ENCODE measurements around the gene MLANA. TPM values are rescaled to one million over a fixed set of nuclear protein-coding genes. Genes with fewer than 3 reads are reported as not detected.
A peak's percentile ranks its signal among the peaks of the same experiment; 100 is the strongest.

The MLANA gene
- total RNA-seq, 1 donor from 2014 or later: not detected

- H3K27ac ChIP-seq: no peak overlapping the region
- no peak for ATAC-seq
- no peak for DNase-seq
- no peak for TF ChIP-seq CTCF (IDR thresholded peaks at IDR 0.05)
- no peaks in the 10 kb centered on the region for H3K4me1 ChIP-seq
- peaks cover 6% of the 10 kb centered on the region for H3K36me3 ChIP-seq
- intact Hi-C loops (cut with DNase I): no loop called here
- no peaks in the 10 kb centered on the region for H3K9me3 ChIP-seq
- no peaks in the 10 kb centered on the region for H3K27me3 ChIP-seq
- no peak overlapping the region for H3K4me3 ChIP-seq
These were observed 50.5 kb downstream of the MLANA start for GRCh38 chr9:5941214-5941613.

- TF ChIP-seq CTCF (IDR thresholded peaks at IDR 0.05): no peak
These were observed 54.4 kb downstream of the MLANA start for GRCh38 chr9:5945112-5945511.

GRCh38 chr9:5947912-5948311 lies 57.2 kb downstream of the MLANA start:
- intact Hi-C loops (cut with DNase I): no loop called here
- Histone ChIP-seq H3K4me3 (no peak overlapping the region), H3K9me3 (no peaks in the 10 kb centered on the region), H3K36me3 (no peaks in the 10 kb centered on the region), H3K4me1 (no peaks in the 10 kb centered on the region), H3K27me3 (no peaks in the 10 kb centered on the region), H3K27ac (no peak overlapping the region)
- ATAC-seq: no peak
- DNase-seq: no peak
- no peak for TF ChIP-seq CTCF (IDR thresholded peaks at IDR 0.05)

More at GRCh38 chr9:5945112-5945511, 54.4 kb downstream of the MLANA start:
- Histone ChIP-seq H3K4me3 (no peak overlapping the region), H3K36me3 (no peaks in the 10 kb centered on the region), H3K27me3 (no peaks in the 10 kb centered on the region), H3K27ac (no peak overlapping the region), H3K9me3 (no peaks in the 10 kb centered on the region), H3K4me1 (no peaks in the 10 kb centered on the region)
- intact Hi-C loops (cut with DNase I): no loop called here
- ATAC-seq (no peak), DNase-seq (no peak)

- no peaks in the 10 kb centered on the region for H3K36me3 ChIP-seq
- H3K4me1 ChIP-seq: no peaks in the 10 kb centered on the region
- DNase-seq (no peak), ATAC-seq (peak; percentile 68)
- no peaks in the 10 kb centered on the region for H3K27me3 ChIP-seq
- H3K9me3 ChIP-seq: no peaks in the 10 kb centered on the region
- H3K27ac ChIP-seq: no peak overlapping the region
- H3K4me3 ChIP-seq: no peak overlapping the region
- intact Hi-C loops (cut with DNase I): no loop called here
- TF ChIP-seq CTCF (IDR thresholded peaks at IDR 0.05): no peak
These were observed 58.5 kb downstream of the MLANA start for GRCh38 chr9:5949103-5949699.

GRCh38 chr9:5950261-5950660 lies 59.6 kb downstream of the MLANA start:
- H3K27me3 ChIP-seq: no peaks in the 10 kb centered on the region
- intact Hi-C loops (cut with DNase I): no loop called here
- H3K36me3 ChIP-seq: no peaks in the 10 kb centered on the region
- H3K4me3 ChIP-seq: no peak overlapping the region
- H3K27ac ChIP-seq: no peak overlapping the region
- no peak for DNase-seq
- no peaks in the 10 kb centered on the region for H3K9me3 ChIP-seq
- H3K4me1 ChIP-seq: no peaks in the 10 kb centered on the region
- no peak for ATAC-seq
- TF ChIP-seq CTCF (IDR thresholded peaks at IDR 0.05): no peak

GRCh38 chr9:5951686-5952211 lies 61.1 kb downstream of the MLANA start:
- Histone ChIP-seq H3K36me3 (no peaks in the 10 kb centered on the region), H3K9me3 (no peaks in the 10 kb centered on the region), H3K4me1 (no peaks in the 10 kb centered on the region), H3K27ac (no peak overlapping the region), H3K4me3 (no peak overlapping the region), H3K27me3 (no peaks in the 10 kb centered on the region)
- intact Hi-C loops (cut with DNase I): no loop called here
- DNase-seq (no peak), ATAC-seq (no peak)
- TF ChIP-seq CTCF (IDR thresholded peaks at IDR 0.05): no peak
